ENCODE results near the gene CC2D2A.

GRCh38 chr4:15489551-15489950 is 19.9 kb downstream of the CC2D2A start:
- TF ChIP-seq EZH2 (IDR thresholded peaks at IDR 0.05; ENCODE audit: low read depth, unreplicated experiment), result no peak
- no peak for TF ChIP-seq CTCF (conservative IDR thresholded peaks at IDR 0.05; ENCODE audit: low read depth in 2 of 2)
- TF ChIP-seq REST (IDR thresholded peaks at IDR 0.05; ENCODE audit: unreplicated experiment), result no peak
- TF ChIP-seq POLR2AphosphoS5 (IDR thresholded peaks at IDR 0.05; ENCODE audit: low read depth), result no peak
- no peak for TF ChIP-seq JUNB (IDR thresholded peaks at IDR 0.05; ENCODE audit: unreplicated experiment)
- TF ChIP-seq CREB1 (CRISPR knock-in tag; IDR thresholded peaks at IDR 0.05; ENCODE audit: low read depth), result no peak
- TF ChIP-seq EZH2phosphoT487 (IDR thresholded peaks at IDR 0.05; ENCODE audit: unreplicated experiment), result no peak
- TF ChIP-seq STAT1 (IDR thresholded peaks at IDR 0.05; ENCODE audit: unreplicated experiment), result no peak
- no peak for TF ChIP-seq ETS1 (IDR thresholded peaks at IDR 0.05)
- TF ChIP-seq NANOG (IDR thresholded peaks at IDR 0.05; ENCODE audit: borderline replicate concordance), result no peak
- no peak for TF ChIP-seq ZNF114 (CRISPR knock-in tag; IDR thresholded peaks at IDR 0.05)
- TF ChIP-seq ZNF331 (CRISPR knock-in tag; IDR thresholded peaks at IDR 0.05; ENCODE audit: low read depth), result no peak
